Stimulated activated memory B cell treated with anti-CD40 and anti-IgM and Interleukin-4, amounts not matched to agents 10 μg/mL and 1 μg/mL and 100 μg/mL, for 72 hours (primary cell): ENCODE data around the gene IPO11.
A peak's percentile ranks its signal among the peaks of the same experiment; 100 is the strongest.

Experiments used
- ATAC-seq: fragments of 150-1000 bp; cut with Tn5 transposase; 2 replicates; pipeline ENCODE4 v1.10.0; 2021
- H3K27ac Mint-ChIP-seq: one replicate; pipeline ENCODE4 v1.8.0; 2022; ENCODE audit warnings: mild to moderate bottlenecking, mixed read lengths
- H3K27me3 Mint-ChIP-seq: one replicate; pipeline ENCODE4 v1.8.0; 2022; ENCODE audit warnings: mixed read lengths
- H3K36me3 Mint-ChIP-seq: one replicate; pipeline ENCODE4 v1.8.0; 2022; ENCODE audit warnings: mixed read lengths
- H3K4me1 Mint-ChIP-seq: one replicate; pipeline ENCODE4 v1.8.0; 2022; ENCODE audit warnings: mixed read lengths
- H3K4me3 Mint-ChIP-seq: one replicate; pipeline ENCODE4 v1.8.0; 2022; ENCODE audit warnings: mild to moderate bottlenecking, moderate library complexity, mixed read lengths
- H3K9me3 Mint-ChIP-seq: one replicate; pipeline ENCODE4 v1.8.0; 2022; ENCODE audit warnings: mixed read lengths

Gene IPO11

DNA sequence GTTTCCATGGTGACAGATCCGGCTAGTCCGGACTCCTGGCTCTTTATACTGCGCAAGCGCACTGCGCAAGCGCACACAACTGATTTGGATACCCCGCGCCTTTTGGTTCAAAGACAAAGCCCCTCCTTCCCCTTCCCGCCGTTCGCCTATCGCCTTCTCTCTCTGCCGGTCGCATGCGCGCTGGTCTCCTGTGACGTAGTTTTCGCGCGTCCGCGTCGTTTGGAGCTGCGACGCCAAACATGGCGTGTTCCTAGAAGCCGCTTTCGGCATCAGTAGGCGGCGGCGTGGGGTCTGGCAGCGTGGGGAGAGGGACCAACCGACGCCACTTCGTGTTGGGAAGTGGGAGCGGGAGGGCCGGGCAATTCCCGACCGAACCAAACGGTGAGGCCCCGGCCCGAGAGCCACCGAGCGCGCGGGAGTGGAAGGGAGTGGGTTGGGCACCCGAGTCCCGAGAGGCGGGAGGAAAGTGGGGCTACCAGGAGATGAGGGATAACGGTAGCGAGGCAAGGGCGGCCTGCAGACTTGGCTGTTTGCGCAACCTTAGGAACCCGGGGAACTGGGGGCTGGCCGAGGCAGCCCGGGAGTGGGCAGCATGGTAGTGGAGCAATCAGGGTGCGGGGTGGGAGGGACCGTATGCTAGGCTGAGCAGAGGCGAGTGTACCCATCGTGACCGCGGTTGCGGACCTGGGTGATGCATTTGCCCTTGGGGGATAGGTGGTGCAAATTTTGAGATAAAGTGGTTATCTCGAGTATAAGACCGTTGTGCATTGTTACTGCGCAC lies at the start of gene IPO11:
TSS of gene IPO11 (plus strand) at position 215 of the 781 bp plus-strand sequence. CDS start 24,517 bp downstream, outside the sequence.
- Mint-ChIP-seq H3K27ac (peak within 1 kb of the TSS; percentile 85), H3K9me3 (no peaks in the 10 kb centered on the region), H3K36me3 (peaks cover 5% of the 10 kb centered on the region), H3K4me1 (peaks cover 20% of the 10 kb centered on the region), H3K4me3 (peak within 1 kb of the TSS; percentile 80), H3K27me3 (no peaks in the 10 kb centered on the region)
- ATAC-seq: peak; percentile 96

DNA sequence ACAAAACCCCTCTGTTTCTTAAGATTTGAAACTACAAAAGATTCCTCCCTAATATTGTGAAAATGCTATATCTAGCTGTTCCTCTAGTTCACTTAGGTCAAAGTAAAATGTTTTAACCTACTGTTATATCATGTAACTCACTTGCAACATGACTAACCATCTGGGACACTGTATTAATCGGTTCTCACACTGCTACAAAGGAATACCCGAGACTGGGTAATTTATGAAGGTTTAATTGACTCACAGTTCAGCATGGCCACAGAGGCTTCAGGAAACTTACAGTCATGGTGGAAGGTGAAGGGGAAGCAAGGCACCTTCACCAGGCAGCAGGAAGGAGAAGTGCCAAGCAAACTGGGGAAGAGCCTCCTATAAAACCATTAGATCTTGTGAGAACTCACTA lies 43.5 kb upstream of the IPO11 start:
- H3K9me3 Mint-ChIP-seq: no peaks in the 10 kb centered on the region
- H3K4me3 Mint-ChIP-seq: no peak overlapping the region
- H3K4me1 Mint-ChIP-seq: no peaks in the 10 kb centered on the region
- no peak for ATAC-seq
- no peaks in the 10 kb centered on the region for H3K27me3 Mint-ChIP-seq
- peaks cover 50% of the 10 kb centered on the region for H3K36me3 Mint-ChIP-seq
- H3K27ac Mint-ChIP-seq: peak overlapping the region; percentile 22

DNA sequence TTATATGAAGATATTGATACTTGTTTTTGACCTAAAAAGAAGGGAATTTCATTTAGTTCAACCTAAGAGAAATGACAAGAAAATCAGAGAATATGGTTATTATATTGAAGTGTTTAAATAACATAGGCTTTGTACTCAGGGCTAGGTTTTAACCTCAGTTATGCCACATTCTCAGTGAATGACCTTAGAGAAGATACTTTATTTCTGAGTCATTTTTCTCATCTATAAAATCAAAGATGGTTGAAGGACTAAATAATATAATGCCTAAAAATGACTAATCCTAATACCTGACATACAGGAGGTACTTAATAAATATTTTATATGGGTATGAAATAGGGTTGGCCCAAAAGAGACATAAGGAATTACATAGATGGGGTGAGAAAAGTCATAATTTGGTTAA lies 41.2 kb upstream of the IPO11 start:
- no peak for ATAC-seq
- no peaks in the 10 kb centered on the region for H3K27me3 Mint-ChIP-seq
- H3K4me3 Mint-ChIP-seq: no peak overlapping the region
- H3K4me1 Mint-ChIP-seq: no peaks in the 10 kb centered on the region
- peaks cover 35% of the 10 kb centered on the region for H3K36me3 Mint-ChIP-seq
- H3K27ac Mint-ChIP-seq: no peak overlapping the region
- no peaks in the 10 kb centered on the region for H3K9me3 Mint-ChIP-seq

DNA sequence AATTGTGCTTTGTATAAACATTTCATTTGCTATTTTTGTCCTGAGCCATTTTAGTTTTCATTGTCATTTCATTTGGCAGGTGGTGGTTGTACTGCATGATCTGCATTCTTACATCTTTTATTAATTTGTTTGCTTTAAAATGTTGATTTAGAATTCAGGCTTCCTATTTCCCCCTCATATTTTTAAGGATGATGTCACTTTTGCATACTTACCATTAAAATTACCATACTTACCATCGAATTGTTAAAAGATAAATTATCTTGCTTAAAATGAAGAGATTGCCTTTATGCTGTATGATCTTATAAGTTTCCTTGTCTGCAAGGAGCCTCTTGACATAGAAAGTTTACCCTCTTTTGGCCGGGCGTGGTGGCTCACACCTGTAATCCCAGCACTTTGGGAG lies 40.0 kb upstream of the IPO11 start:
- no peak for ATAC-seq
- Mint-ChIP-seq H3K4me1 (no peaks in the 10 kb centered on the region), H3K27me3 (no peaks in the 10 kb centered on the region)

DNA sequence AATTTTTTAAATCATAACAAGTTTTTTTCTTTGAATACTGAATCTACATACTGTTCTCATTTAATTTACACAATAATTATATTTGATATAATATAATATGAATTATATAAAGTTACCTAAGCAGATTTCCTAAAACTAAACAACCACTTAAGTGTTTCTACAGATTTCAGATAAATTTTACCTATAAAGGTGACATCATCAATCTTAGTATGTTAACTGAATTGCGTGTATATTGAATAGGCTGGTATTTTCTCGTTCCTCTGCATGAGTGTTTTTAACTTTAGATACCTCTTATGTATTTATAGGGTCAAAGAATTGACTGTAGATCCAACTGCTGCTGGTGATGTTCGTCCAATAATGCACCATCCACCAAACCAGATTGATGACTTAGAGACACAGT lies 39.2 kb upstream of the IPO11 start:
- Mint-ChIP-seq H3K4me3 (no peak overlapping the region), H3K4me1 (no peaks in the 10 kb centered on the region), H3K36me3 (peaks cover 43% of the 10 kb centered on the region), H3K9me3 (no peaks in the 10 kb centered on the region), H3K27me3 (no peaks in the 10 kb centered on the region), H3K27ac (no peak overlapping the region)
- ATAC-seq: no peak

More for the DNA sequence above, 40.0 kb upstream of the IPO11 start:
- H3K4me3 Mint-ChIP-seq: no peak overlapping the region
- H3K9me3 Mint-ChIP-seq: no peaks in the 10 kb centered on the region
- no peak overlapping the region for H3K27ac Mint-ChIP-seq
- peaks cover 36% of the 10 kb centered on the region for H3K36me3 Mint-ChIP-seq

DNA sequence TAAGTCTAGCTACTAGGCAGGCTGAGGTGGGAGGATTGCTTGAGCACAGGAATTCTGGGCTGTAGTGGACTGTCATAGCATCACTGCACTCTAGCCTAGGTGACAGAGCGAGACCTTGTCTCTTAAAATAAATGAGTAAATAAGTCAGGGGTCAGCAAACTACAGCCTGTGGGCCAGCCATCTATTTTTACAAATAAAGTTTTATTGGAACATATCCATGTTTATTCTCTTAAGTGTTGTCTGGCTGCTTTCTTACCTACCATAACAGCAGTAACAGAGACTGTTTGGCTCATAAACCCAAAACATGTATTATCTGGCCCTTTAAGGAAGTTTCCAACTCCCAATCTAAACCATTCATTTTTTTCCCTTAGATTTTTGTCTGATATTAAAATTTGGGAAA lies 38.5 kb upstream of the IPO11 start:
- no peaks in the 10 kb centered on the region for H3K27me3 Mint-ChIP-seq
- no peaks in the 10 kb centered on the region for H3K9me3 Mint-ChIP-seq
- no peak for ATAC-seq
- no peak overlapping the region for H3K27ac Mint-ChIP-seq
- no peak overlapping the region for H3K4me3 Mint-ChIP-seq
- no peaks in the 10 kb centered on the region for H3K4me1 Mint-ChIP-seq
- peaks cover 45% of the 10 kb centered on the region for H3K36me3 Mint-ChIP-seq

DNA sequence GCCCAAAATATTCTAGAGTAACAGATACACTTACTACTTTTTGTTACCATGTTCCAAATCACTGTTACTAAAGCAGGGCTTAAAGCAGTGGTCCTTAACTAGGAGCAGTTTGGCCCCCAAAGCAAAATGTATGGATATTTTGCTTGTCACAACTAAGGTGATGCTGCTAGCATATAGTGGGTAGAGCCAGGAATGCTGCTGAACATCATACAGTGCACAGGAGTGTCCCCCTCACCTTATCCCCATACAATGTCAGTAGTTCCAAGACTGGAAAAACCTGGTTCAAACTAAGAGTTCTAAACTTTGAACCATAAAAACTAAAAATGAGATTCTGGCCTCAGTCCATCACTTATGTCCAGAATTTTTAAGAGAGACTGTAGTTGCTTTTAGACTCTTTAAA lies 36.9 kb upstream of the IPO11 start:
- ATAC-seq: no peak
- H3K4me3 Mint-ChIP-seq: no peak overlapping the region
- no peaks in the 10 kb centered on the region for H3K9me3 Mint-ChIP-seq
- peak overlapping the region; percentile 30 for H3K27ac Mint-ChIP-seq
- no peaks in the 10 kb centered on the region for H3K27me3 Mint-ChIP-seq
- H3K4me1 Mint-ChIP-seq: no peaks in the 10 kb centered on the region
- peaks cover 51% of the 10 kb centered on the region for H3K36me3 Mint-ChIP-seq

DNA sequence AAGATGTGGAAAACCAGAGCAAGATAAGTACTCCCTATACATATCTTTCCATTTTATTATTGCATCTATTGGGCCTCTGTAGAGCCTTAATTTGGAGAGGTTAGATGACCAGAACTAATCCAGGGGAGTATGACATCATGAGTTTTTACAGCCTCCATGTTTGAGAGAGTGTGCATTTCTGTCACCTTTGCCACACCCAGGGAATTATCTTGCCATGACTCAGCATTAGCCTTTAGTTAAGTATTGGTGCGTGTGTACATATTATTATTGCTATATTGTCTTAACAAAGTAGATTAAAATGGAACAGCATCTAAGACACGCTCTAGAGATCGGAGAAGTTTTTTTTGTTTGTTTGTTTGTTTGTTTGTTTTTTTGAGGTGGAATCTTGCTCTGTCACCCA lies 36.5 kb upstream of the IPO11 start:
- Mint-ChIP-seq H3K36me3 (peaks cover 52% of the 10 kb centered on the region), H3K4me1 (no peaks in the 10 kb centered on the region), H3K27me3 (no peaks in the 10 kb centered on the region), H3K9me3 (no peaks in the 10 kb centered on the region), H3K27ac (peak overlapping the region; percentile 30), H3K4me3 (no peak overlapping the region)
- no peak for ATAC-seq

DNA sequence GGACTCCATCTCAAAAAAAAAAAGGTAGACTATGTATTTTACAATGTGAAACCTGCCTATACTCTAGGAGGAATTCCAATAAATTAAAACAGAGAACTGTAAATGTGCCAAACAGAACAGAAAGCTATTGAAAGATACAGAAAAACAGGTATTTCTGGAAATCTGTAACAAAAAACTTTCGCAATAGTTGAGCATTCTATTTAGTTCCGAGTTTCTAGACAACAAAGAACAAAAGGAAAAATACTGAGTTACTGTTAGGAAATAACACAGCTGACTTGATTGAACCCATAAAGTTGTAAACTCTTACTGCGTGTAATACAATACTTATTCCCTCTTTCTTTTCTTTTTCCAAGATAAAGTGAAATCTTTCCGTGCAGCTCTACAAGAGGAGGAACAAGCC lies 27.4 kb upstream of the IPO11 start:
- Mint-ChIP-seq H3K4me3 (no peak overlapping the region), H3K36me3 (peaks cover 19% of the 10 kb centered on the region), H3K27ac (no peak overlapping the region), H3K9me3 (no peaks in the 10 kb centered on the region), H3K4me1 (no peaks in the 10 kb centered on the region), H3K27me3 (no peaks in the 10 kb centered on the region)
- no peak for ATAC-seq

DNA sequence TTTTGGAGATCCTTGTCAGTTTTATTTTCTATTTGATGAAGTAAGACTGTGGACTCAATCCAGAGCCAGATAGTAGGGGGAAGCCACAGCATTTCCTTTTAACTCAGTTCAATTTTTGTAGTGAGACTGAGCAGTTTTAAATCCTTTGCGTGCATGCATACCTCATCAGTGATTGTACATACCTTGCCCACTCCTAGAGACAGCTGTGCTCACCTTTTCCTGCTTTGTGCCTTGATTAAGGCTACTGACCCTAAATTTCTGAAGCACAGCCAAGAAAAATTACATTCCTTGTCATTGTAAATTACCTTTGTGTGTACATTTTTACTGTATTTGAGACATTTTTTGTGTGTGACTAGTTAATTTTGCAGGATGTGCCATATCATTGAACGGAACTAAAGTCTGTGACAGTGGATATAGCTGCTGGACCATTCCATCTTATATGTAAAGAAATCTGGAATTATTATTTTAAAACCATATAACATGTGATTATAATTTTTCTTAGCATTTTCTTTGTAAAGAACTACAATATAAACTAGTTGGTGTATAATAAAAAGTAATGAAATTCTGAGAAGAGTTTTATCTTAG lies 26.7 kb upstream of the IPO11 start:
- no peaks in the 10 kb centered on the region for H3K27me3 Mint-ChIP-seq
- H3K4me1 Mint-ChIP-seq: no peaks in the 10 kb centered on the region
- H3K4me3 Mint-ChIP-seq: no peak overlapping the region
- H3K36me3 Mint-ChIP-seq: peaks cover 18% of the 10 kb centered on the region
- no peaks in the 10 kb centered on the region for H3K9me3 Mint-ChIP-seq
- no peak overlapping the region for H3K27ac Mint-ChIP-seq
- no peak for ATAC-seq

DNA sequence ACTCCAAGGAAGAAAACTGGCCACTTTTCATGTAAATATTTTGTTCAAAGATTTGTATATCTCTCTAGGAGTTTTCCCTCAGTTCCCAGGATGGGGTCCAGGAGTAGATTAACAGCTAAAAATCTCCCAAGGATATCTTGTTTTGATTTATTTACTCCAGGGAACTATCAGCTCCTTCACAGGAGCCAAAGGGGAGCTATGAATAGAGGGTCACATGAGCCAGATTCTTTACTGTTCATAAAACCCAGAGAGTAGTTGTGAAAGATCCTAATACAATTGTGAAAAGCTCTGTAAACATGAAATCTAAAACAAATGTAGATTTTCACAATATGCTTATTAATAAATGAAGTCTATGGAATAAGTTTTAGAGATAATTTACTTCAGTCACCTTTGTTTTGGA lies 25.7 kb upstream of the IPO11 start:
- no peaks in the 10 kb centered on the region for H3K4me1 Mint-ChIP-seq
- ATAC-seq: no peak
- no peaks in the 10 kb centered on the region for H3K9me3 Mint-ChIP-seq
- H3K4me3 Mint-ChIP-seq: no peak overlapping the region
- no peak overlapping the region for H3K27ac Mint-ChIP-seq
- H3K36me3 Mint-ChIP-seq: peaks cover 8% of the 10 kb centered on the region
- H3K27me3 Mint-ChIP-seq: no peaks in the 10 kb centered on the region

DNA sequence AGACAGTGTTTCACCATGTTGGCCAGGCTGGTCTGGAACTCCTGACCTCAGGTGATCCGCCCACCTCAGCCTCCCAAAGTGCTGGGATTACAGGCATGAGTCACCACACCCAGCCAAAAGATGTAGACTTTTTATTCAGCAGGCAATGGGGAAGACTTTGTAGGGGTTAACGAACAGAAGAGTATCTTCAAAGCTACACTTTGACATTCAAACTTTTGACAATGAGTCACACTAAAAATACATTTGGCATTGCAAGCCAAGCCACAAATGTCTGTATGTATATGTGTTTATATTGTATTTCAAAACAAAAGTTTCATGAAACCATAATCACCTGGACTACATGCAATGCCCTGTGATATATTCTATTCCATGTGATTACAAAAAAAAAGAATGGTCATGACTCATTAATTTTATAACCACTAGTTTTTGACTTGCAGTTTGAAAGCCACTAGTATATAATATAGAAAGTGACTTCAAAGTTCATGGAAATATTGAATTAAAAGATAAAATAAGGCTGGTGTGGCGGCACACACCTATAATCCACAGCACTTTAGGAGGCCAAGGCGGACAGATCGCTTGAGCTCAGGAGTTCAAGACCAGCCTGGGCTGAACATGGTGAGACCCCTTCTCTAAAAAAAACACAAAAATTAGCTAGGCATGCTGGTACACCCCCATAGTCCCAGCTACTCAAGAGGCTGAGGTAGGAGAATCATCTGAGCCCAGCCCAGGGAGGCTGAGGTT lies 17.2 kb upstream of the IPO11 start:
- Mint-ChIP-seq H3K4me1 (no peaks in the 10 kb centered on the region), H3K27ac (no peak overlapping the region)

DNA sequence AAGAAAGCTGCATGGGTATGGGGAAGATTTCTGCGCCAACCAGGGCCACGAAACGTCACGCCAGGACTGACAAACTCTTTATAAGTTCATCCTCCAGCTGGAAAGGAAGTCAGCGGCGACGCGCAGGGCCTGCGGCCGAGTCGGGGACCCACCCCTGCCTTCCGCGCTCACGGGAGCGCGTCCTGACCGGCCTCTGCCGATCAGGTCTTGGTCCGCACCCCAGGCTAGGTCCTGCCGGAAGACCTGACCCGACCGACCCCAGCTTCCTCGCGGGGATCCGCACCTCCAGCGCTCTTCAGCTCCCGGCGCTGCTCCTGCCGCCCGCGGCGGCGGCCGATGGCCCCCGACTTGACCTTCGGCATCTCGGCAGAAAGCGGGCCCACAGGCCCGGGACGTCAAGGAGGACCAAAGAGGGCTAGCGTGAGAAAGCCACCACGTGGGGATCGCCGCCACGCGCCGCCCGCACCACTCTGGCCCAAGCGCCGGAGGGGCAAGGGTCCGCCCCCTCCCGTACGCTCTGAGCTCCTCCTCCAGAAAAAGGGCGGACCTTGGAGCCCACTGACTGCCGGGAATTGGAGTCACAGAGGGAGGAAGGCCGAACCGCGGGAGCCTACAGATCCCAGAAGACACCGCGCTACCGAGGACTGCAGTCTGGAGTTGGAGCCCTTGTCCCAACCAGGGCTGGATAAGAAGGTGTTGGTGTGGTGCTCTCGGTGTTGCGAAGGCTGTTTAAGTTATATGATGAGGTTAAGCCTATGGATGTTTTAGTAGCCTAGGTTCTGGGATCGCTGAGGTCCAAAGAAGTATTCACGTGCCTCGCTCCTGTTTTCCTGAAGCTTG lies 8.9 kb upstream of the IPO11 start, which contains the start of gene DIMT1:
TSS of gene DIMT1 (minus strand) at position 495 of the 840 bp plus-strand sequence. CDS start at position 362, 133 bp downstream.
- H3K9me3 Mint-ChIP-seq: peaks cover 3% of the 10 kb centered on the region
- peaks cover 8% of the 10 kb centered on the region for H3K36me3 Mint-ChIP-seq
- H3K27me3 Mint-ChIP-seq: no peaks in the 10 kb centered on the region
- peak within 1 kb of the TSS; percentile 88 for H3K27ac Mint-ChIP-seq
- ATAC-seq: peak; percentile 99
- H3K4me1 Mint-ChIP-seq: peaks cover 26% of the 10 kb centered on the region
- H3K4me3 Mint-ChIP-seq: peak within 1 kb of the TSS; percentile 94

More for the DNA sequence above, 17.2 kb upstream of the IPO11 start:
- Mint-ChIP-seq H3K4me3 (no peak overlapping the region), H3K27me3 (no peaks in the 10 kb centered on the region), H3K9me3 (no peaks in the 10 kb centered on the region), H3K36me3 (peaks cover 31% of the 10 kb centered on the region)
- ATAC-seq: no peak

DNA sequence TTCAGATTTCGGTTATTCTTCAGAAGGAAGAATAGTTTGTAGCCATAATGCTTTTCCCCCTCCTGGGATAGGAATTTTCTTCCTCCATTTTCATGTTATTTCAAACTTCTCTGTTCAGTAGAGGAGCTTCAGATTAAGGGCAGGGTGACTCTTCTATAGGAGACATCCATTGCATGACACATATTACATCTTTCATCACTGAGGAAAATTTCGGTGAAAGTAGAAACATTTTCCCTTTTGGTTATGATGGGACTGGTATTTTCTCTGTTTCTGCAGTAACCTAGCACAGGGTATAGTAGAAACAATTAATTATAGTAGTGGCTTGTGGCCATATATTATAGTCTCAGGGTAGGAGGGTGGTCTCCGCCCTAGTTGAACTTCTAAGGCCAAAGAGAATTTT lies 1.1 kb downstream of the IPO11 start:
- no peak for ATAC-seq
- Mint-ChIP-seq H3K4me1 (peaks cover 26% of the 10 kb centered on the region), H3K36me3 (peaks cover 11% of the 10 kb centered on the region), H3K27ac (peak overlapping the region; percentile 85), H3K27me3 (no peaks in the 10 kb centered on the region), H3K4me3 (peak overlapping the region; percentile 80), H3K9me3 (no peaks in the 10 kb centered on the region)
